GM03348 (cell line): ENCODE data around the gene MITF.

ENCODE experiments used
- DNase-seq: peaks from one replicate; pipeline ENCODE4 v3.0.0; 2012; ENCODE audit warnings: low spot score

Gene MITF

GRCh38 chr3:69967156-69967555 lies 227.9 kb downstream of the MITF start:
- DNase-seq, result no peak

DNA sequence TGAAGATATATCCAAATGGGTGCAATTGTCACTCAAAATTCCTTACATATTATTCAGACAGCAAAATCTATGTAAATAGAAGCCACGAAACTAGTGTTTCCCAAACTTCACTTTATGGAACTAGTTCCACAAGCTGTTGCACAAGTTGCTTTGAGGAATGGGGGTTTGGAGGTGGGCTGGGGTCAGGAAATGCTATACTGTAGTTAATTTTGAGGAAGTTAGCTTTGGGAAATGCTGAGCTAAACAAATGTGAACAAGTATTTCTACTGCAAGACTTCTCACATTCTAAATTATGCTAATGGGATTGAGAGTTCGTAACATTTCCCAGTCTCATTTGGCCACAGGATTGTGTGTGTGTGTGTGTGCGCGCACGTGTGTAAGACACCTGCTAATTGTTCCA lies 231.6 kb downstream of the MITF start:
- no peak for DNase-seq

DNA sequence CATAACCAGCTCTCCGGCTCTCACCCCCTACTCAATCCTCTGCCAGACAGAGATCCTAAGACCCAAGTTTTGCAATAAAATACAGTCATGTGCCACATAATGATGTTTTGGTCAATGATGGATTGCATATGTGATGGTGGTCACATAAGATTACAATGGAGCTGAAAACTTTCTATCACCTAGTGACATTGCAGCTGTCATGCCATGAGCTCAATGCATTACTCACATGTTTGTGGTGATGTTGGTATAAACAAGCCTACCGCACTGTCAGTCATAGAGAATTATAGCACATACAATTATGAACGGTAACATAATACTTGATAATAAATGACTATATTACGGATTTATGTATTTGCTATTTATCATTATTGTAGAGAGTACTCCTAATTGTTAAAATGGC lies 233.4 kb downstream of the MITF start:
- DNase-seq, result no peak

DNA sequence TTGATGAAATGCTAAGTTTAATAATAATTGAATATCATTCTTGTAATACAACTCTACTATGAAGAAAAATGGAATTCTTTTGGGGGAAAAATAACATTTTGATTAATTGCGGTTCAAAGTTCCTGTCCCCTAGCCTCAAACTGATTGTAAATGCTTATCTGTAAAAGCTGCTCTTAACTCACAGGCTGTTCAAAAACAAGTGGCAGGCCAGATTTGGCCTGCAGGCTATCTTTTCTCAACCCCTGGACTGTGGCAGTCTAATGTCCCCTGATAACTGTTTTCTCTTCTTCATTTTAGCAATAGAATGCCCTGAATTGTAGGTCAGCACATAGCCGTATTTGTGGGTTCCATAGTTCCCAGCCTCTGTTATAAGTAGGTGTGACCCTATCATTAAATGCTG lies 236.8 kb downstream of the MITF start:
- no peak for DNase-seq

GRCh38 chr3:69983546-69984265 lies 244.4 kb downstream of the MITF start:
- no peak for DNase-seq

- DNase-seq, result no peak
These were observed 246.0 kb downstream of the MITF start for GRCh38 chr3:69985266-69985665.

- no peak for DNase-seq
These were observed 247.2 kb downstream of the MITF start for GRCh38 chr3:69986419-69986818.

- no peak for DNase-seq
These were observed 248.6 kb downstream of the MITF start for GRCh38 chr3:69987833-69988232.

DNA sequence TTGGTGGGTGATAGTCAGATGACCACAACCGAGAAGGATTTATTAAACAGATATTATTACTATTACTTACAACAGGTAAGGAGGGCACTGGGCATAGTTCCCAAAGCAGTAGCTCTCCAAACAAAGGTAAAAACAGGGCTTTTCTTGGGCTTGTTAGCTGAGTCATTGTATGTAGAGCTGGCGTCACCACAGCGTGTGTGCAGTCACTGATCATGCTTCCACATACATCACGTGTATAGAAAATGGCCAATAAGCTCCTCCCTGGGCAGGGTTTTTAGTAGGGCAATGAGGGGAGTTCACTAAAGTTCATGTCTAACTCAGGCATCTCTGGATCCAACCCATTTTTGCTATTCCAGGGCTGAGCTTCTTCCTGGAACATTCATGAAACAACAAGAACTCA lies 254.5 kb downstream of the MITF start:
- DNase-seq, result no peak

GRCh38 chr3:69994919-69995318 lies 255.7 kb downstream of the MITF start:
- DNase-seq, result no peak

- no peak for DNase-seq
These were observed 258.5 kb downstream of the MITF start for GRCh38 chr3:69997631-69998307.

- no peak for DNase-seq
These were observed 259.5 kb downstream of the MITF start for GRCh38 chr3:69998759-69999139.

DNA sequence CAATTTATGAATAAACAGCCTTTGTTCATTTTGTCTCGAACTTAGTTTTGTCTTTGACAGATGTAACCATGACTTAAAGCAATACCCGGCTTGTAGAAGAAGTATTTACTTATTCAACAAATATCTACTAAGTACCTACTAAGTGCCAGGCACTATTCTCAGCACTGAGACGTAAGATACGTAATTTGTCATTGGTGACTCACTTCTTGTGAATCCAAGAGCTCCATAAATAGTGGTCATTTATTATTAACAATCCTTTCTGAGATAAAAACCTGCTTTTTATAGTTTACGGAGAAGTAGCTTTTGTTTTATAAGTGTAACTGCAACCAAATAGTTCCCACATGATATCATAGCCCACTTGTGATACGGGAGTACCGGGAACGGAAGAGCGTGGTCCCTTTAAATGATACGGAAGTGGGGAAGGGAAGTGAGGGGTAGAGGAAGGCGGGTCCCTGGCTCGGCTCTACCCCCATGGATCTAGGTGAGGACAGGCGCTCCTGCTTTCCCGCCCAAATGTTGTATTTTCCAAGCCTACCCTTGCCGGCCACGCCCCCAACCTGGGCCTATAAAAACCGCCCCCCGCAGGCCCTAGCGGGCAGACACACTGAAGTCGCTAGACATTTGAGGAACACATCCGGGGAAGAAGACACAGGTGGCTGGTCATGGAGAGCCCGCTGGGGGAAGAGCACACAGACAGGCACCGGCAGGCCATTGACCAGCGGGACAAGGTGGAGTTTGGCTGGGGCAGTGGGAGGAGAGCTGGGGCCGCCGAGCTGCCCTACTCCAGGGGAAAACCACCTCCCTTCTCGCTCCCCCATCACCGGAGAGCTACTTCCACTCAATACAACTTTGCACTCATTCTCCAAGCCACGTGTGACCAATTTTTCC lies 260.1 kb downstream of the MITF start, which contains the start of gene SAMMSON:
Gene SAMMSON (plus strand): TSS at position 594 of the 888 bp plus-strand sequence.
- DNase-seq, result no peak

- DNase-seq, result no peak
These were observed 260.8 kb downstream of the MITF start for GRCh38 chr3:70000028-70000410.

DNA sequence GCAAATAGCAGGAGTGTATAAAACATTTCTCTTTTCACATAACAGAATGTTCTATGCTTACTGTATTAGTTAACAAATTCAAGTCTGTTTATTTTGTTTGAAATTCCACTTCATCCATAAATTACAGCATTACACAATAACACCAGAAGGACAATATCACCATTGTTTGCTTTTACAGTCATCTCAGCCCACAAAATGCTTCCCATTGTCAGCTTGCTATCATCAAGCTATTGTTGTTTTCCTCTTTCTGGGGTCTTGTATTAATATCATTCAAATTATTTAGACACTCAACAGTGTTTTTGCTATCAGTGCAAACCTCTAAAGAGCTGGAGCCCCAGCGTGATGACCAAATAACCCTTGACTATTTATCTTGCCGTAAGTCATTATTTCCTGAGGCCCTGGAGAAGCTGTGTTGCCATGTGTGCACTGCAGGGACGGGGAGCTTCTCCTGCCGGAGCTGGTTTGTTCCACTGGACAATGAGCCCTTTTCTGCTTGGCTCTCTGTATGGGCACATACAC lies 261.4 kb downstream of the MITF start:
- no peak for DNase-seq

DNA sequence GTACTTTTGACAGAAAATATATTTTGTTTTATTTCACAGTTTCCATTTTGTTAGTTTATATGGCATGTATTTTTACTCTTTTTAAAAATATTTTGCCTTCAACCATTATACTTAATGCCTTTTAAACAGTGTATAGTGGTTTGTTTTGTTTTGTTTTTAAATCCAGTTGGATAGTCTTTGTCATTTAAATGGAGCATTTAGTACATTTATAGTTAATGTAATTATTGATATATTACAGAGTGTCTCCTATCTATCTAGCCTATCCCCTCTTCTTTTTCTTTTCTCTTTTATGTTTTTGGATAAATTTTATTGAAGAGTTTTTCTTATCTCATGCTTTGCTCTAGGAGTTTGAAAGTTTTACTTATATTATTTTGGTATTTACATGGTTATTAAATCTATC lies 263.9 kb downstream of the MITF start:
- no peak for DNase-seq

- DNase-seq, result no peak
These were observed 266.8 kb downstream of the MITF start for GRCh38 chr3:70006089-70006488.

GRCh38 chr3:70010346-70010745 lies 271.1 kb downstream of the MITF start:
- DNase-seq, result no peak

- DNase-seq, result no peak
These were observed 272.3 kb downstream of the MITF start for GRCh38 chr3:70011582-70011981.
